ENCODE results near the gene CD101.

DNA sequence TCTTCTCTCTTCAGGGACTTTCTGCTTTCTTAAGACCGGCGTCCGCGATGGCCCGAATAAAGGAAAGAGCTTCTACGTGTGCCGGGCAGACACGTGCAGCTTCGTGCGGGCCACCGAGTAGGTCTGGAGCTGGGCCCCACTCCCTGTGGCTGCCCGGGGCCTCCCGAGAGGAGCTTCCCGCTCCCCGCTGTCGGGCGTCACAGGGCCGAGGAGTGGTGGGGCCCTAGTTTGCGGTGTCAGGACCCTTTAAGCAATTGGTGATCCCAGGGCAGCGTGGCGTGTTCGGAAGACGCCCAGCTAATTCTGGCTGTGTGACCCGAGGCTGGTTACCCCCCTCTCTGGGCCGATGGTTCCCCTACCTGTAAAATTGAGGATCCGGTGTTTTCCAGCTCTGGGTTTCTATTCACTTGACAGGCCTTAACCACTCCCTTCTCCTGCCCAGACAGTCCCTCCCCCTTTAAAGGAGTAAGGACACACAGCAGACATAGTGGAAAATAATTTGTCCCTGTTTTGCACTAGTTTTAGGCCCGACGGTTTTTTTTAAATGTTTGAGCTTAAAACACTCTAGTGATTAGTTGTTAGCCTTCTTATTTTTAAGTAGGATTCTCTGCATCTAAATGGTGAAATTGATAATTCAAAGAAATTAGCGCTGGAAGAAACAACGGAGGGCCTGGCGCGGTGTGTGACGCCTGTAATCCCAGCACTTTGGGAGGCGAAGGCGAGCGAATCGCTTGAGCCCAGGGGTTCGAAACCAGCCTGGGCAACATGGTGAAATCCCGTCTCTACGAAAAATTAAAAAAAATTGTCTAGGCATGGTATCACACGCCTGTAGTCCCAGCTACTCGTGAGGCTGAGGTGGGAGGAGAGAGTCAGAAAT is 59.1 kb downstream of the CD101 start:
- TF ChIP-seq, protein P1, sequence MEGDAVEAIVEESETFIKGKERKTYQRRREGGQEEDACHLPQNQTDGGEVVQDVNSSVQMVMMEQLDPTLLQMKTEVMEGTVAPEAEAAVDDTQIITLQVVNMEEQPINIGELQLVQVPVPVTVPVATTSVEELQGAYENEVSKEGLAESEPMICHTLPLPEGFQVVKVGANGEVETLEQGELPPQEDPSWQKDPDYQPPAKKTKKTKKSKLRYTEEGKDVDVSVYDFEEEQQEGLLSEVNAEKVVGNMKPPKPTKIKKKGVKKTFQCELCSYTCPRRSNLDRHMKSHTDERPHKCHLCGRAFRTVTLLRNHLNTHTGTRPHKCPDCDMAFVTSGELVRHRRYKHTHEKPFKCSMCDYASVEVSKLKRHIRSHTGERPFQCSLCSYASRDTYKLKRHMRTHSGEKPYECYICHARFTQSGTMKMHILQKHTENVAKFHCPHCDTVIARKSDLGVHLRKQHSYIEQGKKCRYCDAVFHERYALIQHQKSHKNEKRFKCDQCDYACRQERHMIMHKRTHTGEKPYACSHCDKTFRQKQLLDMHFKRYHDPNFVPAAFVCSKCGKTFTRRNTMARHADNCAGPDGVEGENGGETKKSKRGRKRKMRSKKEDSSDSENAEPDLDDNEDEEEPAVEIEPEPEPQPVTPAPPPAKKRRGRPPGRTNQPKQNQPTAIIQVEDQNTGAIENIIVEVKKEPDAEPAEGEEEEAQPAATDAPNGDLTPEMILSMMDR (IDR thresholded peaks at IDR 0.05; ENCODE audit: control extremely low read depth in 1 of 3, insufficient read depth in 1 of 3, low read depth in 1 of 3, low read length in 3 of 3): no peak
- no peak for TF ChIP-seq JUN (IDR thresholded peaks at IDR 0.05; ENCODE audit: low read depth, low read length)
- TF ChIP-seq EP300 (IDR thresholded peaks at IDR 0.05; ENCODE audit: borderline replicate concordance in 1 of 2, low read depth in 2 of 2, low read length in 2 of 2): no peak
- no peak for TF ChIP-seq EGR1 (IDR thresholded peaks at IDR 0.05; ENCODE audit: borderline replicate concordance, low read depth, low read length)
- TF ChIP-seq RAD21 (IDR thresholded peaks at IDR 0.05 in 1 of 2, conservative IDR thresholded peaks at IDR 0.05 in 1 of 2; ENCODE audit: low read depth in 2 of 2, low read length in 2 of 2): no peak
- peak in 1 of 2 experiments; percentile 51; a peak in 1 of 4 replicates for TF ChIP-seq HDAC2 (IDR thresholded peaks at IDR 0.05; ENCODE audit: borderline replicate concordance in 1 of 2, low read depth in 2 of 2, low read length in 2 of 2)
- TF ChIP-seq SP1 (IDR thresholded peaks at IDR 0.05; ENCODE audit: low read depth, low read length): no peak
- TF ChIP-seq EZH2 (IDR thresholded peaks at IDR 0.05; ENCODE audit: low read depth, low read length, severe bottlenecking): no peak
- TF ChIP-seq, protein P2, sequence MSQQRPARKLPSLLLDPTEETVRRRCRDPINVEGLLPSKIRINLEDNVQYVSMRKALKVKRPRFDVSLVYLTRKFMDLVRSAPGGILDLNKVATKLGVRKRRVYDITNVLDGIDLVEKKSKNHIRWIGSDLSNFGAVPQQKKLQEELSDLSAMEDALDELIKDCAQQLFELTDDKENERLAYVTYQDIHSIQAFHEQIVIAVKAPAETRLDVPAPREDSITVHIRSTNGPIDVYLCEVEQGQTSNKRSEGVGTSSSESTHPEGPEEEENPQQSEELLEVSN (IDR thresholded peaks at IDR 0.05): peak; percentile 67
